Measurements from ENCODE around the gene HCAR3. TPM values are rescaled to one million over a fixed set of nuclear protein-coding genes. Genes with fewer than 3 reads are reported as not detected.

The HCAR3 gene
- total RNA-seq, 1 experiment from 2014 or later, result 0.22 TPM

DNA sequence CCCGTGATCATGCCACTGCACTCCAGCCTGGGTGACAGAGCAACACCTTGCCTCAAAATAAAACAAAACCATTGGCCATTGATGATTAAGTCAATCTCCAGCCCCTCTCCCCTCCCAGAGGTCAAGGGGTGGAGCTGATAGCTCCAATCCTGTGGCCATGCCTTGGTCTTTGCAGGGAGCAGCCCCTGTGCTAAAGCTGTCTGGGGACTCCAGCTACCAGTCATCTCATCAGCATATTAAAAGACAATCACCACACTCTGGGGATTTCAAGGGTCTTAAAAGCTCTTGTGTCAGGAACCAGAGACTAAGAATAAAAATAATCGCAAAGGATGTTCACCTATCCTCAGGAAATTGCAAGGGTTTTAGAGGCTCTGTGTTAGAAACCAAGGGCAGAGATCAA is 44.1 kb downstream of the HCAR3 start:
- Histone ChIP-seq H3K79me2 (ENCODE audit: low read length) (no peaks in the 10 kb centered on the region), H3K9me2 (replicated peaks; ENCODE audit: insufficient read depth, low read length) (no peaks in the 10 kb centered on the region), H3K9me3 (ENCODE audit: low read length) (no peaks in the 10 kb centered on the region), H4K20me1 (ENCODE audit: insufficient read depth, low read depth, low read length) (no peaks in the 10 kb centered on the region), H3K36me3 (ENCODE audit: insufficient read depth, low read length) (no peaks in the 10 kb centered on the region), H3K4me2 (ENCODE audit: low read depth, low read length, poor library complexity, severe bottlenecking) (no peak overlapping the region), H3K4me1 (ENCODE audit: low read length) (peaks cover 4% of the 10 kb centered on the region), H3K9ac (ENCODE audit: low read length) (no peak overlapping the region), H3K27me3 (ENCODE audit: low read length) (no peaks in the 10 kb centered on the region), H2AFZ (ENCODE audit: low read length) (no peak overlapping the region), H3K4me3 (ENCODE audit: low read length) (no peak overlapping the region), H3K27ac (ENCODE audit: low read length) (no peak overlapping the region)
- DNase-seq, result no peak

DNA sequence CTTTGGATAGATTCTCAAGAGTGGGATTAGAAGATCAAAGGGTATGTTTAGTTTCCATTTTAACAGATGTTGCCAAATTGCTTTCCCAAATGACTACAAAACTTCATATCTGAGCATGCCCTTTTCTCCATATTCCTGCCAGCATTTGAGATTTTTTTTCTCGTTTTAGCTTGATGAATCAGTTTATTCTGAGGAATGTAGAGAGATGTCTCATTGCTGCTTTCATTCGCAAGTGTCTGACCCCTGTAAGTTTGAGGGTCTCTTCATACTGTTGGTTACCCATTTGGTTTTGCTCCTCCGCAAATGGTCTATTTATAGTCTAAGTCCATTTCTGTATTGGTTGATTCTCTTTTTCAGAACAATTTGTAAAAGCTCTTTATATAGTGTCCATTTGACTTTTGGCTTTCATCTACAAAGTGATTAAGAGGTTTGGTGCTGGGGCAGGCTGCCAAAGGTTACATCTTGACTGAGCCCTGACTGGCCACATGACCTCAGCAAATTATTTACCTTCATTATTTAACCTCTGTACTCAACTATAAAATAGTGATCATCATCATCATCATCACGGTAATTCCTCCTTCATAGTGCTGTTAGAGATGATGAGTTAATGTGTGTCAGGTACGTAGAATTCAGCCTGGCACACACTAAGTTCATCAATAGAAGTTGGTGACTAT is 47.1 kb downstream of the HCAR3 start:
- Histone ChIP-seq H3K36me3 (ENCODE audit: insufficient read depth, low read length) (no peaks in the 10 kb centered on the region), H3K4me2 (ENCODE audit: low read depth, low read length, poor library complexity, severe bottlenecking) (no peak overlapping the region), H3K9me3 (ENCODE audit: low read length) (no peaks in the 10 kb centered on the region), H3K9me2 (replicated peaks; ENCODE audit: insufficient read depth, low read length) (no peaks in the 10 kb centered on the region), H3K27me3 (ENCODE audit: low read length) (no peaks in the 10 kb centered on the region), H3K27ac (ENCODE audit: low read length) (no peak overlapping the region), H3K9ac (ENCODE audit: low read length) (no peak overlapping the region), H3K4me3 (ENCODE audit: low read length) (no peak overlapping the region), H2AFZ (ENCODE audit: low read length) (no peak overlapping the region), H3K79me2 (ENCODE audit: low read length) (no peaks in the 10 kb centered on the region), H4K20me1 (ENCODE audit: insufficient read depth, low read depth, low read length) (no peaks in the 10 kb centered on the region), H3K4me1 (ENCODE audit: low read length) (peaks cover 4% of the 10 kb centered on the region)
- no peak for DNase-seq

GRCh38 chr12:122668268-122668667 is 48.3 kb downstream of the HCAR3 start:
- peak; percentile 59 for DNase-seq
- Histone ChIP-seq H3K9me2 (replicated peaks; ENCODE audit: insufficient read depth, low read length) (no peaks in the 10 kb centered on the region), H3K36me3 (ENCODE audit: insufficient read depth, low read length) (no peaks in the 10 kb centered on the region), H3K27ac (ENCODE audit: low read length) (no peak overlapping the region), H3K4me2 (ENCODE audit: low read depth, low read length, poor library complexity, severe bottlenecking) (peak overlapping the region; percentile 51), H3K9me3 (ENCODE audit: low read length) (no peaks in the 10 kb centered on the region), H3K4me1 (ENCODE audit: low read length) (peaks cover 4% of the 10 kb centered on the region), H3K79me2 (ENCODE audit: low read length) (no peaks in the 10 kb centered on the region), H4K20me1 (ENCODE audit: insufficient read depth, low read depth, low read length) (no peaks in the 10 kb centered on the region), H2AFZ (ENCODE audit: low read length) (no peak overlapping the region), H3K27me3 (ENCODE audit: low read length) (no peaks in the 10 kb centered on the region), H3K9ac (ENCODE audit: low read length) (no peak overlapping the region), H3K4me3 (ENCODE audit: low read length) (no peak overlapping the region)

GRCh38 chr12:122665759-122666158 is 50.9 kb downstream of the HCAR3 start:
- H2AFZ ChIP-seq (ENCODE audit: low read length), result no peak overlapping the region
- peaks cover 4% of the 10 kb centered on the region for H3K4me1 ChIP-seq (ENCODE audit: low read length)
- no peak overlapping the region for H3K9ac ChIP-seq (ENCODE audit: low read length)
- no peak overlapping the region for H3K27ac ChIP-seq (ENCODE audit: low read length)
- no peak overlapping the region for H3K4me2 ChIP-seq (ENCODE audit: low read depth, low read length, poor library complexity, severe bottlenecking)
- no peak for DNase-seq
- H3K4me3 ChIP-seq (ENCODE audit: low read length), result no peak overlapping the region
- H3K79me2 ChIP-seq (ENCODE audit: low read length), result no peaks in the 10 kb centered on the region
- H3K36me3 ChIP-seq (ENCODE audit: insufficient read depth, low read length), result no peaks in the 10 kb centered on the region
- no peaks in the 10 kb centered on the region for H3K9me3 ChIP-seq (ENCODE audit: low read length)
- H4K20me1 ChIP-seq (ENCODE audit: insufficient read depth, low read depth, low read length), result no peaks in the 10 kb centered on the region
- no peaks in the 10 kb centered on the region for H3K27me3 ChIP-seq (ENCODE audit: low read length)
- H3K9me2 ChIP-seq (replicated peaks; ENCODE audit: insufficient read depth, low read length), result no peaks in the 10 kb centered on the region

DNA sequence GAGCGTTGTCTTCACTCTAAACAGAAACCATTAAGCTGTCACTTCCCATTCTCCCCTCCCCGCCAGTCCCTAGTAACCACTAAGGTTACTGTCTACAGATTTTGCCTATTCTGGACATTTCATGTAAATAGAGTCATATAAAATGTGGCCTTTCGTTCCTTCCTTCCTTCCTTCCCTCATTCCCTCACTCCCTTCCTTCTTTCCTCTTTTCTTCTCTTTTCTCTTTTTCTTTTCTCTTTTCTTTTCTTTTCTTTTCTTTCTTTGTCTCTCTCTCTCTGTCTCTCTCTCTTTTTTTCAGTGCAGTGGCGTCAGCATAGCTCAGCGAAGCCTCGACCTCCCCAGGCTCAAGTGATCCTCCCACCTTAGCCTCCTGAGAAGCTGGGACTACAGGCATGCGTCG is 51.3 kb downstream of the HCAR3 start:
- Histone ChIP-seq H3K79me2 (ENCODE audit: low read length) (no peaks in the 10 kb centered on the region), H3K9me3 (ENCODE audit: low read length) (no peaks in the 10 kb centered on the region), H3K36me3 (ENCODE audit: insufficient read depth, low read length) (no peaks in the 10 kb centered on the region), H3K27ac (ENCODE audit: low read length) (no peak overlapping the region), H3K9ac (ENCODE audit: low read length) (no peak overlapping the region), H3K4me2 (ENCODE audit: low read depth, low read length, poor library complexity, severe bottlenecking) (no peak overlapping the region), H3K27me3 (ENCODE audit: low read length) (no peaks in the 10 kb centered on the region), H4K20me1 (ENCODE audit: insufficient read depth, low read depth, low read length) (no peaks in the 10 kb centered on the region), H3K4me1 (ENCODE audit: low read length) (peaks cover 4% of the 10 kb centered on the region), H2AFZ (ENCODE audit: low read length) (no peak overlapping the region), H3K9me2 (replicated peaks; ENCODE audit: insufficient read depth, low read length) (no peaks in the 10 kb centered on the region), H3K4me3 (ENCODE audit: low read length) (no peak overlapping the region)
- DNase-seq, result no peak

Small RNA genes lying within 50 kb of the gene (small RNA-seq; reads per million reads assigned to genes)
- gene AC026333.2, result not detected

Other genes with a start within 250 kb of the HCAR3 start
- gene ZCCHC8, start 215.9 kb downstream of the HCAR3 start, total RNA-seq (2014; rRNA removed; shearing (Covaris generic); ENCODE audit: low replicate concordance), result 30.8 and 35.3 TPM in 2 replicates
- 71.4 and 71.9 TPM in 2 replicates for gene RSRC2, start 189.9 kb downstream of the HCAR3 start, total RNA-seq (2014; rRNA removed; shearing (Covaris generic); ENCODE audit: low replicate concordance)
- 25.4 and 65.9 TPM in 2 replicates for gene KNTC1, start 189.6 kb downstream of the HCAR3 start, total RNA-seq (2014; rRNA removed; shearing (Covaris generic); ENCODE audit: low replicate concordance)
- not detected in 2 replicates for gene HCAR2, start 13.5 kb downstream of the HCAR3 start, total RNA-seq (2014; rRNA removed; shearing (Covaris generic); ENCODE audit: low replicate concordance)
- not detected in 2 replicates for gene HCAR1, start 14.0 kb upstream of the HCAR3 start, total RNA-seq (2014; rRNA removed; shearing (Covaris generic); ENCODE audit: low replicate concordance)
- gene DENR, start 36.0 kb upstream of the HCAR3 start, total RNA-seq (2014; rRNA removed; shearing (Covaris generic); ENCODE audit: low replicate concordance), result 53.4 and 72.8 TPM in 2 replicates
- 0.47 and 2.2 TPM in 2 replicates for gene CCDC62, start 57.8 kb upstream of the HCAR3 start, total RNA-seq (2014; rRNA removed; shearing (Covaris generic); ENCODE audit: low replicate concordance)
- 19.4 and 42.9 TPM in 2 replicates for gene HIP1R, start 118.6 kb upstream of the HCAR3 start, total RNA-seq (2014; rRNA removed; shearing (Covaris generic); ENCODE audit: low replicate concordance)
- gene VPS37B, start 179.3 kb upstream of the HCAR3 start, total RNA-seq (2014; rRNA removed; shearing (Covaris generic); ENCODE audit: low replicate concordance), result not detected in 2 replicates
- 1.5 and 3.7 TPM in 2 replicates for gene ABCB9, start 249.7 kb upstream of the HCAR3 start, total RNA-seq (2014; rRNA removed; shearing (Covaris generic); ENCODE audit: low replicate concordance)